GM06990 (cell line): ENCODE results near the gene MINK1.
A peak's percentile ranks its signal among the peaks of the same experiment; 100 is the strongest.

Experiments used
- DNase-seq: peaks from one replicate; pipeline ENCODE4 v3.0.0-alpha.2; 2011; ENCODE audit not compliant: insufficient read length; ENCODE audit errors: extremely low read depth
- H3K27me3 ChIP-seq: replicated peaks from 2 replicates; pipeline ENCODE4 v1.6.0; 2011; ENCODE audit warnings: low read length; ENCODE audit not compliant: control insufficient read depth, insufficient read depth
- H3K36me3 ChIP-seq: 2 replicates; pipeline ENCODE4 v1.5.1; 2011; ENCODE audit warnings: low read length; ENCODE audit not compliant: control insufficient read depth, insufficient read depth
- H3K4me3 ChIP-seq: replicated peaks from 2 replicates; pipeline ENCODE4 v1.5.1; 2011; ENCODE audit warnings: low read depth, mild to moderate bottlenecking, control low read depth, low read length
- TF ChIP-seq, protein P1 (sequence below): IDR thresholded peaks from 2 replicates; pipeline ENCODE4 v1.5.1; 2011; ENCODE audit warnings: low read length, control low read depth, mild to moderate bottlenecking, inconsistent platforms; ENCODE audit not compliant: insufficient read depth, poor library complexity, severe bottlenecking

MINK1 gene

DNA sequence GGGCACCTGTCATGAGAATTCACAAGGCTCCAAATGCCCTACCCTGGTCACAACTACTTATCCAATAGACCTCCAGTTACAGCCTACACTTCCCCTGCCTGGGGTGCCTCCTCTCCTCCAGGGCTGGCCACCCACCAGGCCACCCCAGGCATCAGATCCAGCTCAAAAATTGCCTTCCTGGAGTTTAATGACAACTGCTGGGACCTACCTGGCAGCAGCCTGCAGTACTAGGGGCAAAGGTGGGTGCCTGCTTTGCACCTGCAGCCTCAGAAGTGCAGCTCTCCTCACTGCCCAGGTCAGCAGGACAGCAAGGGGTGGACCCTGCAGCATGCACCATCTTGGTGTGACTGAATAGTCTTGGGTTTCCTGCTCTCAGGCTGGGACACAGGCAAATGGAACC lies 102.5 kb downstream of the MINK1 start:
- Histone ChIP-seq H3K4me3 (no peak overlapping the region), H3K27me3 (no peaks in the 10 kb centered on the region), H3K36me3 (peaks cover 22% of the 10 kb centered on the region)
- DNase-seq, result no peak
- TF ChIP-seq, protein P1, sequence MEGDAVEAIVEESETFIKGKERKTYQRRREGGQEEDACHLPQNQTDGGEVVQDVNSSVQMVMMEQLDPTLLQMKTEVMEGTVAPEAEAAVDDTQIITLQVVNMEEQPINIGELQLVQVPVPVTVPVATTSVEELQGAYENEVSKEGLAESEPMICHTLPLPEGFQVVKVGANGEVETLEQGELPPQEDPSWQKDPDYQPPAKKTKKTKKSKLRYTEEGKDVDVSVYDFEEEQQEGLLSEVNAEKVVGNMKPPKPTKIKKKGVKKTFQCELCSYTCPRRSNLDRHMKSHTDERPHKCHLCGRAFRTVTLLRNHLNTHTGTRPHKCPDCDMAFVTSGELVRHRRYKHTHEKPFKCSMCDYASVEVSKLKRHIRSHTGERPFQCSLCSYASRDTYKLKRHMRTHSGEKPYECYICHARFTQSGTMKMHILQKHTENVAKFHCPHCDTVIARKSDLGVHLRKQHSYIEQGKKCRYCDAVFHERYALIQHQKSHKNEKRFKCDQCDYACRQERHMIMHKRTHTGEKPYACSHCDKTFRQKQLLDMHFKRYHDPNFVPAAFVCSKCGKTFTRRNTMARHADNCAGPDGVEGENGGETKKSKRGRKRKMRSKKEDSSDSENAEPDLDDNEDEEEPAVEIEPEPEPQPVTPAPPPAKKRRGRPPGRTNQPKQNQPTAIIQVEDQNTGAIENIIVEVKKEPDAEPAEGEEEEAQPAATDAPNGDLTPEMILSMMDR, result no peak

DNA sequence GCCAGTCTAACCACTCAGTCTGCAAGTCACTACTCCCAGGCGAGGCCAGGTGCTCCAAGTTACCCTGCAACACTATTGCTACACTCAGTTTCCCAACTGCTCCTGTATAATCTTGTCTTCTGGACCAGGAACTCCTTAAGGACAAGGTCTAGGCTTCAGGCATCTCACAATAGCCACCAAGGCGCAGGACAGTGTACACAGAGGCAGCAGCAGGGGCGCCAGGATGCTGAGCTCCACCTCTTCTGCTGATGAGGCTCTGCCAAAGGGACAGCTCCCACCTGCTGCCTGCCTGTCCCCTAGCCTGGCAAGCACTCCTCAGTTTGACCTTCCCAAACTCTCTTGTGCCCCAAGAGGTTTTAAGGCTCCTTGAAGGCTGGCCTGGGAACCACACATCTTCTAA lies 103.3 kb downstream of the MINK1 start:
- H3K27me3 ChIP-seq, result no peaks in the 10 kb centered on the region
- no peak overlapping the region for H3K4me3 ChIP-seq
- TF ChIP-seq, protein P1, result no peak
- DNase-seq, result no peak
- peaks cover 22% of the 10 kb centered on the region for H3K36me3 ChIP-seq

DNA sequence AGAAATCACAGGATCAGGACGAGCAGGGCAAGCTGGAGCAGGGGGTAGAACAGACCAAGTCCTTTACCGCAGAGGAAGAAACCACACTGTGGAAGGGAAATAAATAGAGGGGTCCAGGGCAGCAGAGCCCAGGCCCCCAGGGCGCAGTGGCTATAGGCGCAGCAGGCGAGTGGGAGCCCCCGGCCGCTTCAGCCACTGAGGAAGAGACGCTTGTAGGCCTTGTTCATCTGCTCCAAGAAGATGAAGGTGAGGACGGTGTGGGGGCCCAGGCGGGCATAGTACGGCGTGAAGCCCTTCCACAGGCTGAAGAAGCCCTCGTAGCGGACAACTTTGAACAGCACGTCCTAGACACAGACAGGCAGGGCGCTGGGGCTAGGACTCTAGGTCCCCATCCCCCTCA lies 104.4 kb downstream of the MINK1 start:
- Histone ChIP-seq H3K36me3 (peaks cover 22% of the 10 kb centered on the region), H3K27me3 (no peaks in the 10 kb centered on the region), H3K4me3 (no peak overlapping the region)
- TF ChIP-seq, protein P1, result no peak
- no peak for DNase-seq

DNA sequence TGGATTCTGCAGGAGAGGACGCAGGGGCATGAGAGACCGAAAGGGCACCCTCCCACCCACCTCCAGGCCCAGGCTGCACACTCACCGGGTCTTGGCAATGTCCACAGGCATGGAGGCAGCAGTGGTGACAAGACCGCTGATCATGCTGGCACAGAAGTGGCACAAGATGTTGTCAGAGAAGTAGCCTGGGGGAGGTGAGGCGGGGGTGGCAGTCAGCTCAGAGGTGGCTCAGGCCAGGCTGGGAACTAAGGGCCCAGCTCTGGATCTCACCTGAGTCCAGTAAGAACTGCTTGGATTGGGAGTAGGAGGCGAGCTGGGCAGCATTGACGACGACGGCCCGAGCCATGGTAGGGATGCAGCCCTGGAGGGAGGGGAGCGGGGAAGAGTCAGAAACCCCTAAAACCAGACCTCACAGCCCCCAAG lies 104.9 kb downstream of the MINK1 start:
- Histone ChIP-seq H3K27me3 (no peaks in the 10 kb centered on the region), H3K36me3 (peaks cover 21% of the 10 kb centered on the region), H3K4me3 (no peak overlapping the region)
- TF ChIP-seq, protein P1, result no peak
- no peak for DNase-seq

DNA sequence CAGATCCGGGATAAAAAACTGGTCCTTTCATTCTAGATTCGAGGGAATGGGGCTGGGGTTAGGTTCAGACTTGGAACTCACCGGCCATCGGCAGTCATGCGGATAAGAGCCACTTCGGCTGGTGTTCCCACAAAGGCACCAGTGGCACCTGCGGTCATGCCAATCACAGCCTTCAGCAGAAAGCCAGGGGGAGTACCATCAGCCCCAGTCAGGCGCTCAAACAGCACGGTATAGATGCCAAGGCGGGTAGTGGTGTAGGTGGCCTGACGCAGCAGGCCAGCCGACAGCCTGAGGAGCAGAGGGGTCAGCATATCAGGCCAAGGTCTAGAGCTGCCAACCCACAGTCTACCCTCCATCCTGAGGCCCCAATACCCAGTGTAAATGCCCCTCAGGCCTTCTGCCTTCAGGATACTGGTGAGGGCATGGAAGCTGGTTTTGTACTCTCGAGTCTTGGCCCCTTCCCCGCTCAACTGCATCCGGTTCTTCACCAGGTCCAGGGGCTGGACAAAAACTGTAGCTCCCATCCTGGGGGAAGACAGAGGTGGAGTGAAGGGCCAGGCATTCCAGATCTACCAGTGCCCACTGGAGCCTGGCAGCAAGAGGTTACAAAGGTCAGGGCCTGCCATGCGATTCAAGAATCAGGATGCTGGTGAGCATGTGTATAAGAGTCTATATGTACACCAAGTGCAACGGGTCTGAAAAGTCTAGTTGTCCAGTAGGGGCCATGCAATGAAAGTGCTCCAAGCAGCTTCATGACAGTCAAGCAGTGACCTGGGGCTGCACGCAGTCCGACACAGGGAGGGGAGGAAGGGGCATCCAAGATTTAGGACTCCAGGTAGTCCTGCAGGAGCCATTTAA lies 105.8 kb downstream of the MINK1 start:
- Histone ChIP-seq H3K4me3 (peak overlapping the region; percentile 89), H3K27me3 (no peaks in the 10 kb centered on the region), H3K36me3 (peaks cover 21% of the 10 kb centered on the region)
- TF ChIP-seq, protein P1, result no peak
- peak; percentile 42 for DNase-seq

DNA sequence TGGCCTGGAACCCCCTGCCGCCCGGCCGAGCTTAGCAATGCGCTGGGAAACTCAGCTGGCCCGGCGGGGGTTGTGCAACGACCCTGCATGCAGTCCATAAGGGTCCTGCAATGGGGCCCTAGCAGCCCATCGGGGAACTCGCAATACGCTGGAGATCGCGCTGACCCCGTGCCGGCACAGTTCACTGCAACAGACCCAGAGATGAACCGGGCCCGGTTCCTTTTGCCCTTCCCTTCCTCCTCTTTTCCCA lies 106.3 kb downstream of the MINK1 start:
- TF ChIP-seq, protein P1, result no peak
- no peak for DNase-seq
- peaks cover 22% of the 10 kb centered on the region for H3K36me3 ChIP-seq
- H3K4me3 ChIP-seq, result peak overlapping the region; percentile 89
- no peaks in the 10 kb centered on the region for H3K27me3 ChIP-seq
